PFSK-1 (cell line): ENCODE measurements around the gene EFNA2.

Source experiments
- FOXP2 ChIP-seq: optimal IDR thresholded peaks from 2 replicates; pipeline ENCODE3; 2011; ENCODE audit warnings: borderline replicate concordance, control low read depth, inconsistent platforms; ENCODE audit not compliant: insufficient read depth; ENCODE audit errors: extremely low read length, extremely low read depth
- POLR2AphosphoS5 ChIP-seq: IDR thresholded peaks from 2 replicates; pipeline ENCODE4 v1.6.1; 2012; ENCODE audit warnings: low read depth, mild to moderate bottlenecking, control low read depth, low read length, moderate library complexity
- REST ChIP-seq, 2 experiments: IDR thresholded peaks; 2 replicates each; pipeline versions ENCODE4 v1.6.1 to v1.8.0; 2011 to 2012; ENCODE audit warnings: low read depth in 2 of 2, low read length in 2 of 2, control low read depth in 1 of 2, inconsistent platforms in 1 of 2, mild to moderate bottlenecking in 1 of 2, moderate library complexity in 1 of 2; ENCODE audit not compliant: insufficient read depth in 1 of 2
- SIN3A ChIP-seq: IDR thresholded peaks from 2 replicates; pipeline ENCODE4 v1.6.1; 2012; ENCODE audit warnings: mild to moderate bottlenecking, low read length, moderate library complexity, borderline replicate concordance; ENCODE audit not compliant: insufficient read depth
- TAF1 ChIP-seq: IDR thresholded peaks from 2 replicates; pipeline ENCODE4 v1.6.1; 2012; ENCODE audit warnings: low read length, control low read depth, borderline replicate concordance; ENCODE audit not compliant: insufficient read depth

The EFNA2 gene

DNA sequence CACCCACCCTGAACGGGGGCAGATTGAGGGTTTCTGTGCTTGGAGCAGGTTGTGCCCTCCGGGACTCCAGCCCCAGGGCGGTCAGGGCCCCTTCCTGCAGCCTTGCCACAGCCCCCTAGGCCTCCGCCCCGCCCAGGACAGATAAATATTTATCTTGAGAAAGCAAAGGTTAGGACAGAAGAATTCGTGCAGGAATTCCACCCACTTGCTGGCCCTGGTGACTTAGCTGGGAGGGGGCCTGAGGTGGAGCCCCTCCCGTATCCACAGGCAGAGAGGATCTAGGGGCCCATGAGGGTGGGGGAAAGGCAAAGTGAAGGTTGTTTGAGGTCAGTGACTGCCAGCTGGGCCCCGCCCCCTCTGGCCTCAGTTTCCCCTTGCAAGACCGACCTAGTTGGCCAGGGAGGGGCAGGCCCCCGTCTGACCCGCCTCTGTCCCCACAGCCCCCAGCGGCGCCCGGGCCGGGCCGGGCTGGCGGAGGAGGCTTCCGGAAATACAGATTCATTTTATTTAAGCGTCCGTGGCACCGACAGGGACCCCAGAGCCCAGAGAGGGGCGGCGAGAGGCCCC lies 32.1 kb upstream of the EFNA2 start:
- TF ChIP-seq SIN3A (no peak), REST (IDR thresholded peaks at IDR 0.05; ENCODE audit: insufficient read depth in 1 of 2, low read depth in 2 of 2, low read length in 2 of 2) (no peak), POLR2AphosphoS5 (no peak; the same call in 1 of the 2 replicates), FOXP2 (no peak), TAF1 (no peak)

GRCh38 chr19:1254081-1254527 lies 31.6 kb upstream of the EFNA2 start:
- no peak for TF ChIP-seq REST (IDR thresholded peaks at IDR 0.05; ENCODE audit: insufficient read depth in 1 of 2, low read depth in 2 of 2, low read length in 2 of 2)
- no peak for TF ChIP-seq SIN3A
- TF ChIP-seq POLR2AphosphoS5, result no peak
- TF ChIP-seq FOXP2, result no peak
- no peak for TF ChIP-seq TAF1

DNA sequence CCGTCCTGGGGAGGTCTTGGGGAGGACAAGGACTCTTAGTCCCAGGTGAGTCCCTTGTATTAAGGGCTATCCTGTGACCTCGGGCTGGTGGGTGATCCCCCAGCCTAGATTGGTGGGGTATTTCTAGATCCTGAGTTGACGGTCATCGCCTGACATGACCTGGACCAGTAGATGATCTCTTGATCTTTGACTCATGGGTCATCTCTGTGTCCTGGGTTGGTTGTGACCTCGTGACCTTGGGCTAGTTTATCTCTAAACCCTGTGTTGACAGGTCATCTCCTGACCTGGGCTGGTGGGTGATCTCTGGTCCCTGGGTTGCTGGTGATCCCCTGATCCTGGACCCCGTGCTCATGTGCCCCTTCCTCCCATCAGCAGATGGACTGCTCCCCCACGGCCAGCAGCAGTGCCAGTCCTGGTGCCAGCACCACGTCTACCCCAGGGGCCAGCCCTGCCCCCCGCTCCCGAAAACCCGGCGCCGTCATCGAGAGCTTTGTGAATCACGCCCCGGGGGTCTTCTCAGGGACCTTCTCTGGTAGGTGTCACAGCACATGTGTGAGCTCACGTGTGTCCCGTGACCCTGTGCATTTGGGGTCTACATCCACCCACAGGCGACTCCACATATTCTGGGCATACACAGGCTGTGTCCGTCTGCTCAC lies 31.0 kb upstream of the EFNA2 start:
- TF ChIP-seq POLR2AphosphoS5 (no peak), TAF1 (no peak), SIN3A (no peak), REST (IDR thresholded peaks at IDR 0.05; ENCODE audit: insufficient read depth in 1 of 2, low read depth in 2 of 2, low read length in 2 of 2) (no peak), FOXP2 (no peak)

- TF ChIP-seq POLR2AphosphoS5, result no peak
- no peak for TF ChIP-seq FOXP2
- no peak for TF ChIP-seq TAF1
- TF ChIP-seq REST (IDR thresholded peaks at IDR 0.05; ENCODE audit: insufficient read depth in 1 of 2, low read depth in 2 of 2, low read length in 2 of 2), result no peak
- no peak for TF ChIP-seq SIN3A
Observed at GRCh38 chr19:1255186-1256161, 30.2 kb upstream of the EFNA2 start.
